HL-60 (cell line): ENCODE results near the gene GUCY2F.
A peak's percentile ranks its signal among the peaks of the same experiment; 100 is the strongest.

Experiments
- DNase-seq, 2 experiments: peaks; one replicate each; pipeline ENCODE4 v3.0.0-alpha.2; 2010 to 2020; ENCODE audit warnings: low read depth in 1 of 2, low spot score in 1 of 2
- H3K27ac ChIP-seq: fragments of 250-450 bp; sonication (Bioruptor Pico); replicated peaks from 2 replicates; pipeline ENCODE4 v1.5.1; 2020; ENCODE audit warnings: mild to moderate bottlenecking, moderate library complexity
- H3K27me3 ChIP-seq: fragments of 250-450 bp; sonication (Bioruptor Pico); 2 replicates; pipeline ENCODE4 v1.5.1; 2021; ENCODE audit warnings: mild to moderate bottlenecking, moderate library complexity; ENCODE audit not compliant: insufficient read depth, poor library complexity, severe bottlenecking
- H3K4me3 ChIP-seq: replicated peaks from 2 replicates; pipeline ENCODE4 v1.5.1; 2011; ENCODE audit warnings: mild to moderate bottlenecking, control low read depth, low read length; ENCODE audit not compliant: insufficient read depth
- CTCF ChIP-seq: IDR thresholded peaks from one replicate; pipeline ENCODE4 v1.5.1; 2011; ENCODE audit warnings: low read length, control low read depth, inconsistent platforms; ENCODE audit not compliant: insufficient read depth
- GABPA ChIP-seq: IDR thresholded peaks from 2 replicates; pipeline ENCODE4 v1.6.1; 2012; ENCODE audit warnings: low read depth
- POLR2AphosphoS5 ChIP-seq: IDR thresholded peaks from 2 replicates; pipeline ENCODE4 v1.6.1; 2012; ENCODE audit warnings: low read depth
- REST ChIP-seq: IDR thresholded peaks from 2 replicates; pipeline ENCODE4 v1.6.1; 2012; ENCODE audit warnings: low read depth; ENCODE audit not compliant: insufficient replicate concordance
- SPI1 ChIP-seq: IDR thresholded peaks from 2 replicates; pipeline ENCODE4 v1.6.1; 2012; ENCODE audit warnings: low read depth, mild to moderate bottlenecking, borderline replicate concordance

GUCY2F gene

GRCh38 chrX:109448282-109448938 lies 33.5 kb downstream of the GUCY2F start:
- no peak overlapping the region for H3K27ac ChIP-seq
- TF ChIP-seq CTCF = no peak
- TF ChIP-seq POLR2AphosphoS5 = no peak
- no peak for TF ChIP-seq GABPA
- TF ChIP-seq SPI1 = no peak
- TF ChIP-seq REST = no peak
- H3K4me3 ChIP-seq = no peak overlapping the region
- DNase-seq = no peak
- H3K27me3 ChIP-seq = no peaks in the 10 kb centered on the region

GRCh38 chrX:109441266-109441665 lies 40.6 kb downstream of the GUCY2F start:
- DNase-seq = peak in 1 of 2 experiments; percentile 10
- H3K4me3 ChIP-seq = no peak overlapping the region
- TF ChIP-seq CTCF (no peak), SPI1 (peak; percentile 47; the same call in 1 of the 2 replicates)
- peak overlapping the region; percentile 63 for H3K27ac ChIP-seq
- H3K27me3 ChIP-seq = no peaks in the 10 kb centered on the region

- H3K4me3 ChIP-seq = no peak overlapping the region
- TF ChIP-seq REST = no peak
- TF ChIP-seq SPI1 = no peak; the same call in 1 of the 2 replicates
- no peak for TF ChIP-seq POLR2AphosphoS5
- TF ChIP-seq GABPA = no peak
- no peak for TF ChIP-seq CTCF
- peak overlapping the region; percentile 63 for H3K27ac ChIP-seq
- DNase-seq = peak; percentile 28 to 58
- no peaks in the 10 kb centered on the region for H3K27me3 ChIP-seq
These were observed 41.4 kb downstream of the GUCY2F start for GRCh38 chrX:109440475-109440874.

- TF ChIP-seq POLR2AphosphoS5 = no peak
- TF ChIP-seq SPI1 = no peak
- TF ChIP-seq CTCF = no peak
- no peak for TF ChIP-seq GABPA
- TF ChIP-seq REST = no peak
- no peak for DNase-seq
These were observed 72.7 kb downstream of the GUCY2F start for GRCh38 chrX:109409181-109409580.

More at GRCh38 chrX:109409181-109409580, 72.7 kb downstream of the GUCY2F start:
- Histone ChIP-seq H3K27ac (no peak overlapping the region), H3K4me3 (no peak overlapping the region), H3K27me3 (no peaks in the 10 kb centered on the region)
